GM23338 (cell line): Measurements from ENCODE around the gene CUX1. TPM values are rescaled to one million over a fixed set of nuclear protein-coding genes. Genes with fewer than 3 reads are reported as not detected.
A peak's percentile ranks its signal among the peaks of the same experiment; 100 is the strongest.

ENCODE experiments used
- ATAC-seq: fragments of 200-7000 bp; cut with Tn5 transposase; 3 replicates; pipeline ENCODE4 v1.9.1; 2020
- DNase-seq: peaks from one replicate; pipeline ENCODE4 v3.0.0-alpha.2; 2015; ENCODE audit warnings: low spot score
- H2AFZ ChIP-seq: fragments of 200-600 bp; sonication (generic); 2 replicates; pipeline ENCODE4 v1.8.0; 2016; ENCODE audit warnings: antibody characterized with exemption, mild to moderate bottlenecking, moderate library complexity
- H3F3A ChIP-seq: fragments of 200-600 bp; sonication (generic); replicated peaks from 2 replicates; pipeline ENCODE4 v1.8.0; 2017; ENCODE audit warnings: antibody characterized with exemption, mixed run types, low read depth
- H3K27ac ChIP-seq: fragments of 200-600 bp; sonication (generic); 2 replicates; pipeline ENCODE4 v1.6.1; 2016; ENCODE audit warnings: low read depth
- H3K27me3 ChIP-seq: fragments of 200-600 bp; sonication (generic); 2 replicates; pipeline ENCODE4 v1.8.0; 2016; ENCODE audit warnings: mild to moderate bottlenecking, mixed run types, moderate library complexity; ENCODE audit not compliant: insufficient read depth
- H3K36me3 ChIP-seq: fragments of 200-600 bp; sonication (generic); 2 replicates; pipeline ENCODE4 v1.8.0; 2016; ENCODE audit warnings: mild to moderate bottlenecking; ENCODE audit not compliant: insufficient read depth
- H3K4me1 ChIP-seq: fragments of 200-600 bp; sonication (generic); 2 replicates; pipeline ENCODE4 v1.8.0; 2016; ENCODE audit warnings: mild to moderate bottlenecking, moderate library complexity; ENCODE audit not compliant: insufficient read depth
- H3K4me2 ChIP-seq: fragments of 200-600 bp; sonication (generic); 2 replicates; pipeline ENCODE4 v1.7.1; 2017; ENCODE audit warnings: mixed run types
- H3K4me3 ChIP-seq: fragments of 200-600 bp; sonication (generic); 2 replicates; pipeline ENCODE4 v1.6.1; 2016; ENCODE audit warnings: mixed run types
- H3K79me2 ChIP-seq: fragments of 200-600 bp; sonication (generic); replicated peaks from 2 replicates; pipeline ENCODE4 v1.8.0; 2017; ENCODE audit warnings: mild to moderate bottlenecking; ENCODE audit not compliant: insufficient read depth
- H3K9me2 ChIP-seq: fragments of 200-600 bp; sonication (generic); 2 replicates; pipeline ENCODE4 v1.8.0; 2017; ENCODE audit not compliant: insufficient read depth
- H4K20me1 ChIP-seq: fragments of 200-600 bp; sonication (generic); replicated peaks from 2 replicates; pipeline ENCODE4 v1.8.0; 2017; ENCODE audit warnings: mild to moderate bottlenecking; ENCODE audit not compliant: insufficient read depth
- H3K27ac Mint-ChIP-seq: 2 replicates; pipeline ENCODE4 v1.8.0; 2020; ENCODE audit warnings: inconsistent platforms, mild to moderate bottlenecking, moderate library complexity, mixed read lengths
- H3K27me3 Mint-ChIP-seq: 3 replicates; pipeline ENCODE4 v1.8.0; 2022; ENCODE audit warnings: low read depth, mild to moderate bottlenecking, moderate library complexity, mixed read lengths, inconsistent platforms; ENCODE audit not compliant: insufficient read depth, poor library complexity
- H3K36me3 Mint-ChIP-seq: 3 replicates; pipeline ENCODE4 v1.8.0; 2021; ENCODE audit warnings: low read depth, mild to moderate bottlenecking, inconsistent platforms, moderate library complexity, mixed read lengths
- H3K4me1 Mint-ChIP-seq: 3 replicates; pipeline ENCODE4 v1.8.0; 2020; ENCODE audit warnings: mild to moderate bottlenecking, inconsistent platforms, mixed read lengths
- H3K4me3 Mint-ChIP-seq: 3 replicates; pipeline ENCODE4 v1.8.0; 2021; ENCODE audit warnings: moderate library complexity, mild to moderate bottlenecking, inconsistent platforms, mixed read lengths
- H3K9me3 Mint-ChIP-seq: 3 replicates; pipeline ENCODE4 v1.8.0; 2020; ENCODE audit warnings: moderate library complexity, mild to moderate bottlenecking, inconsistent platforms, mixed read lengths
- CREB1 ChIP-seq: fragments of 250-450 bp; sonication (Bioruptor Pico); IDR thresholded peaks from 2 replicates; pipeline ENCODE4 v1.5.0; 2020; ENCODE audit warnings: low read depth, mild to moderate bottlenecking, moderate library complexity
- EZH2phosphoT487 ChIP-seq: fragments of 200-600 bp; sonication (generic); IDR thresholded peaks from one replicate; pipeline ENCODE4 v1.8.1; 2018; ENCODE audit warnings: antibody characterized with exemption; ENCODE audit not compliant: unreplicated experiment
- POLR2AphosphoS5 ChIP-seq: IDR thresholded peaks from 2 replicates; pipeline ENCODE4 v1.6.1; 2016; ENCODE audit warnings: antibody characterized with exemption, low read depth
- STAT1 ChIP-seq: IDR thresholded peaks from one replicate; pipeline ENCODE4 v1.6.1; 2016; ENCODE audit warnings: antibody characterized with exemption; ENCODE audit not compliant: unreplicated experiment
- ZNF331 ChIP-seq: fragments of 250-450 bp; sonication (Bioruptor Pico); IDR thresholded peaks from 2 replicates; pipeline ENCODE4 v1.5.0; 2020; ENCODE audit warnings: low read depth, mild to moderate bottlenecking, moderate library complexity
- polyA plus RNA-seq: library from polyadenylated mRNA; unstranded; fragments of >200 nt; fragmentation: Nextera tagmentation; extraction: Ambion mirVana; gene quantifications from 2 replicates; pipeline ENCODE4 v1.2.1, GENCODE V29; 2016
- total RNA-seq: library from RNA; depleted of rRNA; stranded (reverse); fragments of >200 nt; shearing (Covaris generic); gene quantifications from 2 replicates; pipeline ENCODE4 v1.2.3, GENCODE V29; 2014
- TF ChIP-seq, protein P1 (sequence below), 2 experiments: fragments of 200-600 bp in 1 of 2; sonication (generic) in 1 of 2; conservative IDR thresholded peaks; 2 replicates each; pipeline versions ENCODE4 v1.5.1 to v1.6.1; 2016 to 2017; ENCODE audit warnings: antibody characterized with exemption in 2 of 2, low read depth in 2 of 2, mild to moderate bottlenecking in 2 of 2, moderate library complexity in 1 of 2
- TF ChIP-seq, protein P2 (sequence below): IDR thresholded peaks from 2 replicates; pipeline ENCODE4 v1.6.1; 2016; ENCODE audit warnings: antibody characterized with exemption
- TF ChIP-seq, protein P3 (sequence below): fragments of 250-450 bp; sonication (Bioruptor Pico); IDR thresholded peaks from 2 replicates; pipeline ENCODE4 v1.5.0; 2020; ENCODE audit warnings: mild to moderate bottlenecking, moderate library complexity

Gene CUX1
- total and polyA plus RNA-seq, 2 experiments from 2014 or later, result 49.9 to 64.0 TPM

DNA sequence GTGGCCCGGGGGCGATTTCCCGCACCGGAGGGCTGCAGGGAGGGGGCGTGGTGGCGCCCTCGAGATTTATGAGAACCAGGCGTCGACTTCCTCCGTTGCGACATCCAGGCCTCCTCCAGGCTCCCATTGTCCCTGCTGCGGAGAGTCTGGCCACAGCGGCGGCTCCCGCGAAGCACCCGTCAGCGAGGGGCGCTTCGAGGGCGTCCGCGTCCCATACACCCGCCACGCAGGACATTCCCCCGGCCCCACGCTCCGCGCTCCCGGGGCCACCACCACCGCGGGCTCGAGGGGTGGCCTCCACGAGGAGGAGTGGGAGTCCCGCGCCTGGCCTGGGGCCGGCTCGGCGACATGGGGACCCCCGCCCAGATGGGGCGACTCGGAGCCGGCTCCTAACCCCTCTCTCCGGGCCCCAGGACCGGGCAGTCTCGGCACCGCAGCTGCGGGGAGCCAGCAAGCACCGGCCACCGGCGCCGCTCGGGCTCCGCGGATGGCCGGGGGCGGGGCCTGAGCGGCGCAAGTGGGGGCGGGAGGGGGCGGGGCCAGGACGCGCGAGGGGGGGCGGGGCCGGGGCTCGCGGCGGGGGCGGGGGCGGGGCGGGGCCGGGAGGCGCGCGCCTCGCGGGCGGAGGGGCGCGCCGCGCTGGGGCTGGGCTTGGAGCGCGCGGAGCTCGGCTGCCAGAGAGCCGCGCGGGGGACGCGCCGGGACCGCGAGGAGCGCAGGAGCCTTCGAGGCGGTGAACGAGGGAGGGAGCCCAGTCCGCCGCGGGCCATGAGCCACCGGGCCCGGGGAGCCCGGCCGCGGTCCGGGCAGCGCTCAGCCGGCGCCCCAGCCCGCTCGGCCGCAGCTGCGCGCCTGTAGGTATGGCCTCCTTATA is 469.0 kb downstream of the CUX1 start, which contains the start of gene SH2B2:
Gene SH2B2 (plus strand): TSS at position 632 of the 874 bp plus-strand sequence. CDS start 13,683 bp downstream, outside the sequence.
- Histone ChIP-seq H3K9me2 (no peaks in the 10 kb centered on the region), H3K4me3 (peak within 1 kb of the TSS; percentile 94), H3F3A (0 out of 2 replicates have a peak, but pooled peaks cover 10% of the 10 kb centered on the region), H3K27ac (no peak within 1 kb of the TSS), H3K4me1 (peaks cover 17% of the 10 kb centered on the region), H3K79me2 (no peaks in the 10 kb centered on the region; the same call in 1 of the 2 replicates), H2AFZ (peak within 1 kb of the TSS; percentile 83), H3K36me3 (no peaks in the 10 kb centered on the region), H3K4me2 (peak within 1 kb of the TSS; percentile 98), H4K20me1 (peaks cover 11% of the 10 kb centered on the region), H3K27me3 (peaks cover 17% of the 10 kb centered on the region; the same call in 1 of the 2 replicates)
- DNase-seq (peak; percentile 76), ATAC-seq (peak; percentile 37)
- Mint-ChIP-seq H3K4me3 (peak within 1 kb of the TSS; percentile 68), H3K27ac (no peak within 1 kb of the TSS), H3K36me3 (peaks cover 3% of the 10 kb centered on the region; the same call in 1 of the 3 replicates), H3K27me3 (peaks cover 21% of the 10 kb centered on the region), H3K4me1 (peaks cover 27% of the 10 kb centered on the region), H3K9me3 (no peaks in the 10 kb centered on the region)
- TF ChIP-seq, protein P1, sequence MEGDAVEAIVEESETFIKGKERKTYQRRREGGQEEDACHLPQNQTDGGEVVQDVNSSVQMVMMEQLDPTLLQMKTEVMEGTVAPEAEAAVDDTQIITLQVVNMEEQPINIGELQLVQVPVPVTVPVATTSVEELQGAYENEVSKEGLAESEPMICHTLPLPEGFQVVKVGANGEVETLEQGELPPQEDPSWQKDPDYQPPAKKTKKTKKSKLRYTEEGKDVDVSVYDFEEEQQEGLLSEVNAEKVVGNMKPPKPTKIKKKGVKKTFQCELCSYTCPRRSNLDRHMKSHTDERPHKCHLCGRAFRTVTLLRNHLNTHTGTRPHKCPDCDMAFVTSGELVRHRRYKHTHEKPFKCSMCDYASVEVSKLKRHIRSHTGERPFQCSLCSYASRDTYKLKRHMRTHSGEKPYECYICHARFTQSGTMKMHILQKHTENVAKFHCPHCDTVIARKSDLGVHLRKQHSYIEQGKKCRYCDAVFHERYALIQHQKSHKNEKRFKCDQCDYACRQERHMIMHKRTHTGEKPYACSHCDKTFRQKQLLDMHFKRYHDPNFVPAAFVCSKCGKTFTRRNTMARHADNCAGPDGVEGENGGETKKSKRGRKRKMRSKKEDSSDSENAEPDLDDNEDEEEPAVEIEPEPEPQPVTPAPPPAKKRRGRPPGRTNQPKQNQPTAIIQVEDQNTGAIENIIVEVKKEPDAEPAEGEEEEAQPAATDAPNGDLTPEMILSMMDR (conservative IDR thresholded peaks at IDR 0.05; ENCODE audit: low read depth in 2 of 2), result peak in 1 of 2 experiments; percentile 11; a peak in 1 of 4 replicates
- TF ChIP-seq STAT1 (no peak), POLR2AphosphoS5 (peak; percentile 81)

DNA sequence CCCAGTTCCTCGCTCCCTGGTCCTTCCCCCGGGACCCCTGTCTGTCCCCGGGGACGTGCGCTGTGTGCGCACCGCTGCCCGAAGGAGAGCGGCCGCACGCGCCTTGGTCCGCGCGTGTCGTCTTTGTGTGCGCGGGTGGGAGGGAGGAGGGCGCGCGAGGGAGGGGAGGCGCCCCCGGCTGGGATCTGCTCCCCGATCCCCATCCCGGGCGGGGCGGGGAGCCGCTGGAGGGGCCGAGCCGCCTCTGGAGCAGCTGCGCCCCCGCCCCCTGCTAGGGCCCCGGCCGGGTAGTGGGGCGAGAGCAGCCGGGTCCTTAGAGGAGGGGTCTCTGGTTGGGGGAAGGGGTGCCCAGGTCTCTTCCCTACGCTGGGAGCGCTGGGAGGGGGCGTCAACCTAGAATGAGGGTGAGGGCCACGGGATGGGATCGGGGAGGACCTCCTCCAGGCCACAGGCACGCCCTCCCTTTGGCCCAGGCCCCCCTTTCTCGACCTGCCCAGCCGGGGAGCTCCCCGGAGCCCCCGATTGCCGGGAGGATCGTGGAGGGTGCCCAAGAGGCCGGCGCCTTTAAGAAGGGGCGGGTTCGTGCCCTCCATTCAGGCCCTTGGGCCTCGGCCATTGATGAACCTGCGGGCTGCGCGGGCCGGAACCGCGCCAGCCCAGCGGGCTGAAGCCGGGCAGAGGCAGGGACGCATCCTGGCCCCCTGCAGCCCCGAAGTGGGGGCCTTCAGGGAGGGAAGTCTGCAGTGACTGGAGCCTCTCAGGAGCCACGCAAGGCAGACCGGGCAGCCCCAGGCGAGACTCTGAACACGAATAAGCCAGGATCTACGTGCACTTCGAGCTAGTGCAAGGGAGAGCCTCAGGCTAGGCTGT is 469.9 kb downstream of the CUX1 start:
- peak; percentile 53 for ATAC-seq
- Histone ChIP-seq H3F3A (0 out of 2 replicates have a peak, but pooled peaks cover 10% of the 10 kb centered on the region), H3K36me3 (no peaks in the 10 kb centered on the region), H3K4me3 (peak overlapping the region; percentile 94), H3K27ac (no peak overlapping the region), H3K27me3 (peaks cover 17% of the 10 kb centered on the region; the same call in 1 of the 2 replicates), H3K4me2 (peak overlapping the region; percentile 93), H2AFZ (peak overlapping the region; percentile 83), H3K79me2 (no peaks in the 10 kb centered on the region; the same call in 1 of the 2 replicates), H3K4me1 (peaks cover 17% of the 10 kb centered on the region), H4K20me1 (peaks cover 16% of the 10 kb centered on the region), H3K9me2 (no peaks in the 10 kb centered on the region)
- peak overlapping the region; percentile 67; the same call in 2 of the 3 replicates for H3K4me3 Mint-ChIP-seq
- peaks cover 32% of the 10 kb centered on the region for H3K4me1 Mint-ChIP-seq
- H3K27me3 Mint-ChIP-seq, result peaks cover 17% of the 10 kb centered on the region
- H3K36me3 Mint-ChIP-seq, result peaks cover 3% of the 10 kb centered on the region; the same call in 1 of the 3 replicates
- no peaks in the 10 kb centered on the region for H3K9me3 Mint-ChIP-seq
- H3K27ac Mint-ChIP-seq, result no peak overlapping the region
- peak; percentile 76 for DNase-seq
- TF ChIP-seq ZNF331 (CRISPR knock-in tag) (no peak), CREB1 (no peak), EZH2phosphoT487 (no peak), POLR2AphosphoS5 (no peak)
- TF ChIP-seq, protein P2, sequence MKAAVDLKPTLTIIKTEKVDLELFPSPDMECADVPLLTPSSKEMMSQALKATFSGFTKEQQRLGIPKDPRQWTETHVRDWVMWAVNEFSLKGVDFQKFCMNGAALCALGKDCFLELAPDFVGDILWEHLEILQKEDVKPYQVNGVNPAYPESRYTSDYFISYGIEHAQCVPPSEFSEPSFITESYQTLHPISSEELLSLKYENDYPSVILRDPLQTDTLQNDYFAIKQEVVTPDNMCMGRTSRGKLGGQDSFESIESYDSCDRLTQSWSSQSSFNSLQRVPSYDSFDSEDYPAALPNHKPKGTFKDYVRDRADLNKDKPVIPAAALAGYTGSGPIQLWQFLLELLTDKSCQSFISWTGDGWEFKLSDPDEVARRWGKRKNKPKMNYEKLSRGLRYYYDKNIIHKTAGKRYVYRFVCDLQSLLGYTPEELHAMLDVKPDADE, result no peak
- TF ChIP-seq, protein P3, sequence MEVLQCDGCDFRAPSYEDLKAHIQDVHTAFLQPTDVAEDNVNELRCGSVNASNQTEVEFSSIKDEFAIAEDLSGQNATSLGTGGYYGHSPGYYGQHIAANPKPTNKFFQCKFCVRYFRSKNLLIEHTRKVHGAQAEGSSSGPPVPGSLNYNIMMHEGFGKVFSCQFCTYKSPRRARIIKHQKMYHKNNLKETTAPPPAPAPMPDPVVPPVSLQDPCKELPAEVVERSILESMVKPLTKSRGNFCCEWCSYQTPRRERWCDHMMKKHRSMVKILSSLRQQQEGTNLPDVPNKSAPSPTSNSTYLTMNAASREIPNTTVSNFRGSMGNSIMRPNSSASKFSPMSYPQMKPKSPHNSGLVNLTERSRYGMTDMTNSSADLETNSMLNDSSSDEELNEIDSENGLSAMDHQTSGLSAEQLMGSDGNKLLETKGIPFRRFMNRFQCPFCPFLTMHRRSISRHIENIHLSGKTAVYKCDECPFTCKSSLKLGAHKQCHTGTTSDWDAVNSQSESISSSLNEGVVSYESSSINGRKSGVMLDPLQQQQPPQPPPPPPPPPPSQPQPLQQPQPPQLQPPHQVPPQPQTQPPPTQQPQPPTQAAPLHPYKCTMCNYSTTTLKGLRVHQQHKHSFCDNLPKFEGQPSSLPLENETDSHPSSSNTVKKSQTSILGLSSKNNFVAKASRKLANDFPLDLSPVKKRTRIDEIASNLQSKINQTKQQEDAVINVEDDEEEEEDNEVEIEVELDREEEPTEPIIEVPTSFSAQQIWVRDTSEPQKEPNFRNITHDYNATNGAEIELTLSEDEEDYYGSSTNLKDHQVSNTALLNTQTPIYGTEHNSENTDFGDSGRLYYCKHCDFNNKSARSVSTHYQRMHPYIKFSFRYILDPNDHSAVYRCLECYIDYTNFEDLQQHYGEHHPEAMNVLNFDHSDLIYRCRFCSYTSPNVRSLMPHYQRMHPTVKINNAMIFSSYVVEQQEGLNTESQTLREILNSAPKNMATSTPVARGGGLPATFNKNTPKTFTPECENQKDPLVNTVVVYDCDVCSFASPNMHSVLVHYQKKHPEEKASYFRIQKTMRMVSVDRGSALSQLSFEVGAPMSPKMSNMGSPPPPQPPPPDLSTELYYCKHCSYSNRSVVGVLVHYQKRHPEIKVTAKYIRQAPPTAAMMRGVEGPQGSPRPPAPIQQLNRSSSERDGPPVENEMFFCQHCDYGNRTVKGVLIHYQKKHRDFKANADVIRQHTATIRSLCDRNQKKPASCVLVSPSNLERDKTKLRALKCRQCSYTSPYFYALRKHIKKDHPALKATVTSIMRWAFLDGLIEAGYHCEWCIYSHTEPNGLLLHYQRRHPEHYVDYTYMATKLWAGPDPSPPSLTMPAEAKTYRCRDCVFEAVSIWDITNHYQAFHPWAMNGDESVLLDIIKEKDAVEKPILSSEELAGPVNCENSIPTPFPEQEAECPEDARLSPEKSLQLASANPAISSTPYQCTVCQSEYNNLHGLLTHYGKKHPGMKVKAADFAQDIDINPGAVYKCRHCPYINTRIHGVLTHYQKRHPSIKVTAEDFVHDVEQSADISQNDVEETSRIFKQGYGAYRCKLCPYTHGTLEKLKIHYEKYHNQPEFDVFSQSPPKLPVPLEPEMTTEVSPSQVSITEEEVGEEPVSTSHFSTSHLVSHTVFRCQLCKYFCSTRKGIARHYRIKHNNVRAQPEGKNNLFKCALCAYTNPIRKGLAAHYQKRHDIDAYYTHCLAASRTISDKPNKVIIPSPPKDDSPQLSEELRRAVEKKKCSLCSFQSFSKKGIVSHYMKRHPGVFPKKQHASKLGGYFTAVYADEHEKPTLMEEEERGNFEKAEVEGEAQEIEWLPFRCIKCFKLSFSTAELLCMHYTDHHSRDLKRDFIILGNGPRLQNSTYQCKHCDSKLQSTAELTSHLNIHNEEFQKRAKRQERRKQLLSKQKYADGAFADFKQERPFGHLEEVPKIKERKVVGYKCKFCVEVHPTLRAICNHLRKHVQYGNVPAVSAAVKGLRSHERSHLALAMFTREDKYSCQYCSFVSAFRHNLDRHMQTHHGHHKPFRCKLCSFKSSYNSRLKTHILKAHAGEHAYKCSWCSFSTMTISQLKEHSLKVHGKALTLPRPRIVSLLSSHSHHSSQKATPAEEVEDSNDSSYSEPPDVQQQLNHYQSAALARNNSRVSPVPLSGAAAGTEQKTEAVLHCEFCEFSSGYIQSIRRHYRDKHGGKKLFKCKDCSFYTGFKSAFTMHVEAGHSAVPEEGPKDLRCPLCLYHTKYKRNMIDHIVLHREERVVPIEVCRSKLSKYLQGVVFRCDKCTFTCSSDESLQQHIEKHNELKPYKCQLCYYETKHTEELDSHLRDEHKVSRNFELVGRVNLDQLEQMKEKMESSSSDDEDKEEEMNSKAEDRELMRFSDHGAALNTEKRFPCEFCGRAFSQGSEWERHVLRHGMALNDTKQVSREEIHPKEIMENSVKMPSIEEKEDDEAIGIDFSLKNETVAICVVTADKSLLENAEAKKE, result no peak
